Activated CD8-positive, alpha-beta memory T cell treated with anti-CD3 and anti-CD28 coated beads for 24 hours (primary cell): ENCODE measurements around the gene SH2D6.
"Not testable (repeated sequence)": the region's sequence is repeated elsewhere in the genome, so short reads cannot be mapped to it uniquely, and the experiment has no call there.

Experiments used
- DNase-seq: peaks from one replicate; pipeline ENCODE4 v3.0.0-alpha.2; 2020

The SH2D6 gene

DNA sequence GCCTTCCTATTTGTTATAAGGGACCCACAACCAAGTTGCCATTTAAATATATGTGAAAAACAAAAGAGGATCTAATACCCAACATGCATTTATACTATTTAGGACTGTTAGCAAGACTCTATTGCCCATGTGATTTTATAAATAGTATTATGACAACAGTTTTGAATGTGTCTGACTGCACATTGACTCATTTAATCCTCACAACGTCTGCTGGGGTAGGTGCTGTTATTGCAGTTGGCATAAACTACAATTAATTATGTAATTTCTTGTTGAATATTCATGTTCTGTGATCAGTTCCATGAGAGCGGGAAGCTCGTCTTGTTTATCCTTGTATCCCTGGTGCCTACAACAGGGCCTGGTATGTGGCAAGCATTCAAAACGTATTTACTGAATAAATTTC, 53.7 kb downstream of the SH2D6 start:
- no peak for DNase-seq

DNA sequence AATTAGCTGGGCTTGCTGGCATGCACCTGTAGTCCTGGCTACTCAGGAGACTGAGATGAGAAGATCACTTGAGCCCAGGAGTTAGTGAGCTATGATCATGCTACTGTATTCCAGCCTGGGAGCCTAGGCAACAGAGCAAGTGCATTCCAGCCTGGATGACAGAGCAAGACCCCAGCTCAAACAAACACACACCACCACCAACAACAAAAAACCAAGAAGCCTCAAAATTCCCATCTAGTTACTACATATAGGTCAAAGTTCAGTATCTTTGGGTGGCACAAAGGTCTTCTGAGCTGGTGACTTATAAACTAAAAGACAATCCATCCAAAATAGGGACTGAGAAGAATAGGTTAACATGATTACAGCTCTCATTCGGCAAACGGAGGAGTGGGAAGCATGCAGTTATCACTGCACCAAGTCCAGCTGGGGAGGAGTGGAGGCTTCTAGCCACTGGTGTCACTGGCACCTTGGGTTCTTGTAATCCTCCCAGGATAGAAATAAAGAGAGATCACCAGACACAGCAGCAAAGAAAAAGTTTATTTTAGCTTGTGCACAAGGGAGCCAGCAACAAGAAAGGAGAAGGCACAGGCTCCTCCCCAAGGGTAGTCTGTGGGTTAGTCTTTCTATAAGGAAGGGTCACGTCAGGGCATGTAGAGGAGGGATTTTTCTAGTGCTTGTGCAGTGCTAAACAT, 57.4 kb downstream of the SH2D6 start:
- no peak for DNase-seq

DNA sequence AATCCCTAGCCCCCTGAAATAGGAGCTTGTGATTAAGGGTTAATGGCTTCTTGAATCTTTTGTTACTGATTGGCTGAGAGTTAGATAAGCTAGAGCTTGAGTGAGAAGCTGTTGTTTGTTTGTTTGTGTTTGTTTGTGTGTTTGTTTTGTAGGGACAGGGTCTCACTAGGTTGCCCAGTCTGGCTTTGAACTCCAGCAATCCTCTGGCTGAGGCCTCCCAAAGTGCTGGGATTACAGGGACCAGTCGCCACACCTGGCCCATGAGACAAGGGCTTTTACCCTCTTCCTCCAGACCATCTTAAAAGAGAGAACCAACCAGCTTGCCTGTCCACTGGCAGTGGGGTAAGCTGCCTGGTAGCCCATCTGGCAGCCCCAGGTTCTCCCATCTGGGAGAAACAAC, 58.1 kb downstream of the SH2D6 start:
- DNase-seq: no peak

DNA sequence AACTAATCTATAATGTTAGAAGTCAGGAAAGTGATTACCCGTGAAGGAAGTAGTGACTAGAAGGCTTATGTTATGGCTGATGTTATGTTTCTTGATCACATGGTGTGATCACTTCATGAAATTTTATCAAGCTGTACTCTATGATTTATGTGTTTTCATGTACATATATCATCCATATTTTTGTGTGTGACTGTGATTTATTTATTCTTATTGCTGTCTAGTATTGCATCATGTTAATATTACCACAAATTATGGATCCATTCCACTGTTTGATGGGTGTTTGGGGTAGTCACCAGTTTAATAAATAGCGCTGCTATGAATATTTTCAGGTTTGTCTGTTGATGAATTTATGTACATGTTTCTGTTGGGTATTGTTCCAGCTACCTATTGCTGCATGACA, 59.4 kb downstream of the SH2D6 start:
- no peak for DNase-seq

DNA sequence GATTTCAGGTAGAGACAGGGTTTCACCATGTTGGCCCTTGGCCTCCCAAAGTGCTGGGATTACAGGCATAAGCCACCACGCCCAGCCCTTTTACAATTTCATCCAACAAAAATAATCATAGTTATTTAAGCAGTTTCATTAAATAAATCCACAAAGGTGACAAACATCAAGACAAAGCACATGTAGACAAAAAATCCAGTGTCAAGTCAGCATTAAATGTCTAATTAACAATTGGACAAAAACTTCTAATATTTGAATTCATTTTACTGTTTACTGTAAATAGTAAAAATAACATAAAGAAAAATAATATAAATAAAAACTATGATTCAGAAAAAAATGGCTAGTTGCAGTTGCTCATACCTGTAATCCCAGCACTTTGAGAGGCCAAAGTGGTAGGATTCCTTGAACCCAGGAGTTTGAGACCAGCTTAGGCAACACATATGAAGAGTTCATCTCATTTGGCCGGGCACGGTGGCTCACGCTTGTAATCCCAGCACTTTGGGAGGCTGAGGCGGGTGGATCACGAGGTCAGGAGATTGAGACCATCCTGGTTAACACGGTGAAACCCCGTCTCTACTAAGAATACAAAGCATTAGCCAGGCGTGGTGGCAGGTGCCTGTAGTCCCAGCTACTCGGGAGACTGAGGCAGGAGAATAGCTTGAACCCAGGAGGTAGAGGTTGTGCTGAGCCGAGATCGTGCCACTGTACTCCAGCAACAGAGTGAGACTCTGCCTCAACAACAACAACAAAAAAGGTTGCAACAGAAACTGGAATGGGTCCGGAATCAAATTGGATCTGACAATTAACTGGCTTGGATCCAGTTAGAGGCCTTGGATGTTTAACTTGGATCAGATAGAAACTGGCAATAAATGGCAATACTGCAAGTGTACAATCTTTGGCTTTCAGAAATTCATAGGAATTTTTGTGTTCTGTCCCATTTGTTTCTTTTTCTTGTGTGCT, 63.6 kb downstream of the SH2D6 start:
- DNase-seq: no peak

DNA sequence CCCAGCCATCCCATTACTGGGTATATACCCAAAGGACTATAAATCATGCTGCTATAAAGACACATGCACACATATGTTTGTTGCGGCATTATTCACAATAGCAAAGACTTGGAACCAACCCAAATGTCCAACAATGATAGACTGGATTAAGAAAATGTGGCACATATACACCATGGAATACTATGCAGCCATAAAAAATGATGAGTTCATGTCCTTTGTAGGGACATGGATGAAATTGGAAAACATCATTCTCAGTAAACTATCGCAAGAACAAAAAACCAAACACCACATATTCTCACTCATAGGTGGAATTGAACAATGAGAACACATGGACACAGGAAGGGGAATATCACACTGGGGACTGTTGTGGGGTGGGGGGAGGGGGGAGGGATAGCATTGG, 66.1 kb downstream of the SH2D6 start:
- DNase-seq: not testable (repeated sequence)

DNA sequence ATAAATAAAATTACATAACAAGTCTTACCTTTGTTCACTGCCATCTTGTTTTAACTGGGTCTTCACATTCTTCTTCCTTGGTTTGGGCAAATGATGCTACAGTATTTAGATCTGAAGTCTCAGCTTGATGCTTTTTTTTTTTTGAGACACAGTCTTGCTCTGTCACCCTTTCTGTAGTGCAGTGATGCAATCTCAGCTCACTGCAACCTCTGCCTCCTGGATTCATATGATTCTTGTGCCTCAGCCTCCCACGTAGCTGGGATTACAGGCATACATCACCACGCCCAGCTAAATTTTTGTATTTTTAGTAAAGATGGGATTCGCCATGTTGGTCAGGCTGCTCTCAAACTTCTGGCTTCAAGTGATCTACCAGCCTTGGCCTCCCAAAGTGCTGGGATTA, 67.3 kb downstream of the SH2D6 start:
- DNase-seq: no peak
